H1 (cell line): Measurements from ENCODE around the gene S100PBP. TPM values are rescaled to one million over a fixed set of nuclear protein-coding genes. Genes with fewer than 3 reads are reported as not detected.

Experiments
- CTCF ChIA-PET: fragments of 300-600 bp; sonication (Branson Sonifier 250); formaldehyde crosslinking; loops from one replicate; lab custom pipeline; 2021; ENCODE audit not compliant: partially characterized antibody; lab: Charles Lee
- POLR2A ChIA-PET: fragments of 300-600 bp; sonication (Branson Sonifier 250); formaldehyde crosslinking; loops from one replicate; lab custom pipeline; 2021; ENCODE audit warnings: inconsistent platforms; ENCODE audit not compliant: partially characterized antibody; lab: Charles Lee
- DNase-seq, 2 experiments: peaks; one replicate each; pipeline versions ENCODE4 v3.0.0 to v3.0.0-alpha.2; 2010 to 2022; ENCODE audit warnings: low spot score in 2 of 2, low read depth in 1 of 2, mixed read lengths in 1 of 2
- FAIRE-seq: peaks from 2 replicates; lab custom pipeline; 2011; peaks lifted over from hg19 to GRCh38; lab: Jason Lieb, UNC
- H2AFZ ChIP-seq: 2 replicates; pipeline ENCODE4 v1.8.1; 2012; ENCODE audit warnings: low read length, inconsistent platforms
- H2AK5ac ChIP-seq: 2 replicates; pipeline ENCODE4 v1.6.1; 2013; ENCODE audit warnings: low read depth, low read length
- H2BK120ac ChIP-seq: replicated peaks from 2 replicates; pipeline ENCODE3; 2013; ENCODE audit warnings: low read depth, low read length, inconsistent platforms
- H2BK12ac ChIP-seq: 2 replicates; pipeline ENCODE4 v1.6.1; 2013; ENCODE audit warnings: low read depth, low read length
- H2BK15ac ChIP-seq: 2 replicates; pipeline ENCODE4 v1.6.1; 2013; ENCODE audit warnings: low read length
- H2BK20ac ChIP-seq: 2 replicates; pipeline ENCODE4 v1.6.1; 2013; ENCODE audit warnings: low read length
- H2BK5ac ChIP-seq: 2 replicates; pipeline ENCODE4 v1.6.1; 2013; ENCODE audit warnings: low read depth, low read length
- H3K14ac ChIP-seq: 2 replicates; pipeline ENCODE4 v1.6.1; 2013; ENCODE audit warnings: inconsistent platforms; ENCODE audit not compliant: insufficient read length
- H3K18ac ChIP-seq: 2 replicates; pipeline ENCODE4 v1.6.1; 2013; ENCODE audit warnings: low read length; ENCODE audit errors: extremely low read depth
- H3K23ac ChIP-seq: 2 replicates; pipeline ENCODE4 v1.6.1; 2013; ENCODE audit warnings: inconsistent platforms; ENCODE audit not compliant: insufficient read length
- H3K23me2 ChIP-seq: 2 replicates; pipeline ENCODE4 v1.6.1; 2013; ENCODE audit warnings: low read depth, low read length
- H3K27ac ChIP-seq: 2 replicates; pipeline ENCODE4 v1.6.1; 2011; ENCODE audit warnings: low read depth, low read length, inconsistent platforms
- H3K27me3 ChIP-seq, 4 experiments: replicated peaks in 1 of 4; 1 replicate in 1 of 4; 2 replicates in 3 of 4; pipeline versions ENCODE4 v1.6.1 to v1.8.1; 2011 to 2013; ENCODE audit warnings: low read length in 3 of 4, mild to moderate bottlenecking in 3 of 4, inconsistent platforms in 2 of 4, mixed read lengths in 2 of 4, moderate library complexity in 1 of 4; ENCODE audit not compliant: control insufficient read depth in 3 of 4, insufficient read depth in 3 of 4; ENCODE audit errors: extremely low read depth in 1 of 4
- H3K36me3 ChIP-seq, 4 experiments: 2 replicates each; pipeline versions ENCODE4 v1.6.1 to v1.8.1; 2011 to 2013; ENCODE audit warnings: mild to moderate bottlenecking in 4 of 4, low read length in 3 of 4, moderate library complexity in 2 of 4, control low read depth in 1 of 4, inconsistent platforms in 1 of 4; ENCODE audit not compliant: insufficient read depth in 4 of 4, control insufficient read depth in 2 of 4
- H3K4ac ChIP-seq: replicated peaks from 2 replicates; pipeline ENCODE3; 2013; ENCODE audit warnings: low read length, low read depth, mixed read lengths, inconsistent platforms; ENCODE audit not compliant: insufficient read length
- H3K4me1 ChIP-seq, 4 experiments: replicated peaks in 1 of 4; 1 replicate in 1 of 4; 2 replicates in 3 of 4; pipeline versions ENCODE4 v1.6.1 to v1.8.1; 2011 to 2013; ENCODE audit warnings: low read length in 3 of 4, inconsistent platforms in 2 of 4, mixed read lengths in 1 of 4; ENCODE audit not compliant: insufficient read depth in 4 of 4, control insufficient read depth in 3 of 4
- H3K4me2 ChIP-seq, 2 experiments: 2 replicates each; pipeline versions ENCODE4 v1.6.1 to v1.8.1; 2011 to 2013; ENCODE audit warnings: low read depth in 2 of 2, low read length in 2 of 2, control low read depth in 1 of 2, inconsistent platforms in 1 of 2, mild to moderate bottlenecking in 1 of 2; ENCODE audit not compliant: insufficient read depth in 1 of 2
- H3K4me3 ChIP-seq, 4 experiments: fragments of 200-600, 300-600 bp in 1 of 4; sonication (generic), shearing (Covaris generic), sonication (Bioruptor Twin) in 1 of 4; 2 replicates each; pipeline versions ENCODE4 v1.5.1 to v1.8.1; 2011 to 2016; ENCODE audit warnings: low read length in 4 of 4, low read depth in 3 of 4, control low read depth in 2 of 4, inconsistent platforms in 2 of 4, mild to moderate bottlenecking in 2 of 4, mixed read lengths in 1 of 4, moderate library complexity in 1 of 4; ENCODE audit not compliant: insufficient read depth in 2 of 4; ENCODE audit errors: extremely low read depth in 1 of 4
- H3K56ac ChIP-seq: replicated peaks from 2 replicates; pipeline ENCODE3; 2013; ENCODE audit warnings: low read depth, mild to moderate bottlenecking, mixed read lengths, low read length, inconsistent platforms; ENCODE audit not compliant: insufficient read length
- H3K79me1 ChIP-seq: 2 replicates; pipeline ENCODE4 v1.6.1; 2013; ENCODE audit warnings: low read depth, low read length, control low read depth
- H3K79me2 ChIP-seq, 2 experiments: 2 replicates each; pipeline versions ENCODE4 v1.6.1 to v1.8.1; 2012 to 2013; ENCODE audit warnings: low read length in 2 of 2, mild to moderate bottlenecking in 2 of 2, inconsistent platforms in 1 of 2; ENCODE audit not compliant: insufficient read depth in 2 of 2, control insufficient read depth in 1 of 2
- H3K9ac ChIP-seq, 4 experiments: replicated peaks in 1 of 4; 1 replicate in 1 of 4; 2 replicates in 3 of 4; pipeline versions ENCODE4 v1.6.1 to v1.8.1; 2011 to 2013; ENCODE audit warnings: low read depth in 3 of 4, low read length in 3 of 4, control low read depth in 2 of 4, mild to moderate bottlenecking in 2 of 4, moderate library complexity in 2 of 4, inconsistent platforms in 1 of 4; ENCODE audit errors: extremely low read depth in 1 of 4
- H3K9me3 ChIP-seq, 2 experiments: 2 replicates each; pipeline versions ENCODE4 v1.6.1 to v1.8.1; 2012 to 2013; ENCODE audit warnings: mild to moderate bottlenecking in 2 of 2, moderate library complexity in 2 of 2, control low read depth in 1 of 2, inconsistent platforms in 1 of 2, low read depth in 1 of 2, low read length in 1 of 2, mixed read lengths in 1 of 2; ENCODE audit not compliant: insufficient read depth in 2 of 2
- H4K20me1 ChIP-seq, 2 experiments: replicated peaks in 1 of 2; 2 replicates each; pipeline versions ENCODE3 to v1.8.1; 2011 to 2013; ENCODE audit warnings: inconsistent platforms in 2 of 2, low read length in 2 of 2, mild to moderate bottlenecking in 1 of 2; ENCODE audit not compliant: insufficient read depth in 2 of 2, control insufficient read depth in 1 of 2
- H4K5ac ChIP-seq: 2 replicates; pipeline ENCODE4 v1.6.1; 2013; ENCODE audit warnings: low read length, low read depth, mixed read lengths, inconsistent platforms; ENCODE audit not compliant: insufficient read length
- H4K8ac ChIP-seq: 2 replicates; pipeline ENCODE4 v1.8.0; 2013; ENCODE audit warnings: mild to moderate bottlenecking, moderate library complexity, low read length, inconsistent platforms; ENCODE audit not compliant: insufficient read depth; ENCODE audit errors: extremely low read depth
- H4K91ac ChIP-seq: replicated peaks from 2 replicates; pipeline ENCODE3; 2013; ENCODE audit warnings: low read length, mixed read lengths, inconsistent platforms; ENCODE audit not compliant: insufficient read length
- CEBPB ChIP-seq: IDR thresholded peaks from 2 replicates; pipeline ENCODE4 v1.6.1; 2012; ENCODE audit warnings: low read depth, low read length
- CHD1 ChIP-seq: IDR thresholded peaks from 2 replicates; pipeline ENCODE4 v1.6.1; 2012; ENCODE audit warnings: low read depth, low read length, improper control_type of control experiment
- CREB1 ChIP-seq: IDR thresholded peaks from 2 replicates; pipeline ENCODE4 v1.6.1; 2012; ENCODE audit warnings: inconsistent platforms
- MAX ChIP-seq: IDR thresholded peaks from 2 replicates; pipeline ENCODE4 v1.6.1; 2012; ENCODE audit warnings: inconsistent platforms
- NRF1 ChIP-seq: IDR thresholded peaks from 2 replicates; pipeline ENCODE4 v1.6.1; 2011; ENCODE audit warnings: mild to moderate bottlenecking, low read depth, low read length, improper control_type of control experiment
- POLR2AphosphoS5 ChIP-seq: IDR thresholded peaks from 2 replicates; pipeline ENCODE4 v1.6.1; 2011; ENCODE audit warnings: low read depth, low read length
- RFX5 ChIP-seq: IDR thresholded peaks from 2 replicates; pipeline ENCODE4 v1.6.1; 2011; ENCODE audit warnings: low read depth, low read length, improper control_type of control experiment, borderline replicate concordance
- TAF7 ChIP-seq: optimal IDR thresholded peaks from 2 replicates; pipeline ENCODE3; 2011; ENCODE audit warnings: low read depth, mild to moderate bottlenecking, inconsistent platforms, low read length, moderate library complexity, borderline replicate concordance
- WGBS, 2 experiments: shearing (Covaris generic) in 1 of 2; methylation state at CpG; one replicate each; pipeline versions ENCODE4 v1.1.6 to v1.1.7; 2013 to 2015; ENCODE audit warnings: low lambda C conversion rate in 2 of 2, mixed read lengths in 2 of 2, inconsistent platforms in 1 of 2, low coverage in 1 of 2, missing lambda C conversion rate in 1 of 2; ENCODE audit not compliant: insufficient replicate concordance in 2 of 2, insufficient coverage in 1 of 2, insufficient read length in 1 of 2; ENCODE audit errors: extremely low coverage in 1 of 2, missing lambda C conversion rate in 1 of 2; 5-methylcytosine and 5-hydroxymethylcytosine counted together
- polyA plus RNA-seq, 7 experiments: library from polyadenylated mRNA; depleted of rRNA in 3 of 7; stranded (reverse) in 5 of 7; unstranded in 2 of 7; fragments of >200 nt in 5 of 7; fragments of 200-250 nt in 2 of 7; gene quantifications; 1 replicate in 5 of 7; 2 replicates in 1 of 7; 4 replicates in 1 of 7; pipeline versions ENCODE4 v1.2.1 to v1.2.3, GENCODE V29; 2011 to 2013; ENCODE audit warnings: missing spikeins in 2 of 7, mixed read lengths in 2 of 7
- total RNA-seq: library from RNA; stranded (reverse); fragmentation: NEBNext Ultra II Directional; extraction: Animal tissue kit (Norgen Biotek cat#: 25700); gene quantifications from 2 replicates; pipeline ENCODE4 v1.2.1, GENCODE V29; 2021

S100PBP gene
- total and polyA plus RNA-seq, 2 of the 8 experiments (the other 6 are each of a cell fraction or from before 2014, with no cell fraction given) = 43.8 to 68.3 TPM

GRCh38 chr1:32894681-32895080, 77.2 kb downstream of the S100PBP start:
- Histone ChIP-seq H2BK15ac (no peak overlapping the region), H3K9me3 (peaks cover 0 to 6% of the 10 kb centered on the region in 2 experiments; a peak in 1 of 4 replicates), H2AFZ (no peak overlapping the region), H3K23me2 (peaks cover 2% of the 10 kb centered on the region; the same call in 1 of the 2 replicates), H3K4me3 (peak overlapping the region in 1 of 4 experiments; percentile 87; a peak in 1 of 8 replicates), H3K4me1 (peaks cover 0 to 15% (median 7%) of the 10 kb centered on the region in 4 experiments; a peak in 5 of 7 replicates), H2BK12ac (no peak overlapping the region), H3K27ac (no peak overlapping the region), H2AK5ac (no peak overlapping the region; the same call in 1 of the 2 replicates), H2BK5ac (no peak overlapping the region), H3K9ac (no peak overlapping the region), H4K5ac (no peak overlapping the region), H2BK20ac (no peak overlapping the region), H3K14ac (no peak overlapping the region), H4K91ac (no peak overlapping the region), H2BK120ac (no peak overlapping the region), H3K79me1 (no peaks in the 10 kb centered on the region), H4K20me1 (peaks cover under 1 to 3% of the 10 kb centered on the region in 2 experiments), H3K36me3 (no peaks in the 10 kb centered on the region), H3K27me3 (peaks cover 4 to 34% (median 24%) of the 10 kb centered on the region in 4 experiments), H3K4ac (no peak overlapping the region), H4K8ac (peak overlapping the region; percentile 25; the same call in 1 of the 2 replicates), H3K56ac (no peak overlapping the region), H3K4me2 (peak overlapping the region in 1 of 2 experiments; percentile 67; a peak in 2 of 4 replicates), H3K18ac (no peak overlapping the region), H3K23ac (no peak overlapping the region), H3K79me2 (no peaks in the 10 kb centered on the region)
- CTCF ChIA-PET = interaction anchor here (0.5 to 16.6 kb wide), 9 partner anchors 16 to 401 kb away, joined by 3 to 382 read pairs (median 3); partner anchors contain the start of genes FNDC5 and HPCA
- DNase-seq (no peak), FAIRE-seq (no peak)
- WGBS, 2 experiments = 96% methylated on average over 5 of the region's 6 CpGs; no CpG with 5 or more reads in 1 of the 2 experiments
- POLR2A ChIA-PET = interaction anchor here (1.2 to 1.8 kb wide), 2 partner anchors 10 to 32 kb away, joined by 3 to 5 read pairs; no protein-coding TSS in a partner anchor
- no peak for TF ChIP-seq CHD1
- no peak for TF ChIP-seq POLR2AphosphoS5
- TF ChIP-seq RFX5 = no peak
- TF ChIP-seq CREB1 = no peak
- no peak for TF ChIP-seq MAX
- no peak for TF ChIP-seq CEBPB
- TF ChIP-seq NRF1 = no peak
- no peak for TF ChIP-seq TAF7
